Tibial nerve (tissue), 4 donors: Measurements from ENCODE around the gene TM9SF4.

Experiments
- CTCF ChIP-seq, 5 experiments: fragments of 200-600 bp in 3 of 5; fragments of 450-650 bp in 2 of 5; sonication (generic) in 3 of 5; IDR thresholded peaks; one replicate each; pipeline ENCODE4 v1.5.1; 2016 to 2019; ENCODE audit warnings: antibody characterized with exemption in 5 of 5, mild to moderate bottlenecking in 3 of 5, moderate library complexity in 2 of 5
- EP300 ChIP-seq, 2 donors: sonication (generic); formaldehyde crosslinking; IDR thresholded peaks; one replicate each; pipeline ENCODE4 v1.6.1; 2017; ENCODE audit warnings: antibody characterized with exemption in 2 of 2, mild to moderate bottlenecking in 1 of 2
- POLR2A ChIP-seq, 2 donors: fragments of 450-650 bp; IDR thresholded peaks; one replicate each; pipeline ENCODE4 v1.6.1; 2017; ENCODE audit warnings: antibody characterized with exemption in 2 of 2, mild to moderate bottlenecking in 2 of 2, moderate library complexity in 2 of 2

- TF ChIP-seq CTCF (IDR thresholded peaks at IDR 0.05), result no peak
- TF ChIP-seq POLR2A (IDR thresholded peaks at IDR 0.05), result no peak
- TF ChIP-seq EP300 (IDR thresholded peaks at IDR 0.05), result no peak
Measured at GRCh38 chr20:32209850-32210605, 100.5 kb downstream of the TM9SF4 start.
